HEK293T (cell line): ENCODE data around the gene TTLL6.
"Not testable (repeated sequence)": the region's sequence is repeated elsewhere in the genome, so short reads cannot be mapped to it uniquely, and the experiment has no call there.

Experiments
- CTCF ChIA-PET: fragments of 350-600 bp; formaldehyde crosslinking; extraction: SDS; loops from one replicate; lab custom pipeline; 2021; ENCODE audit warnings: antibody characterized with exemption, inconsistent platforms; lab: Yijun Ruan, JAX
- POLR2A ChIA-PET: fragments of 350-600 bp; formaldehyde crosslinking; extraction: SDS; loops from one replicate; lab custom pipeline; 2020; ENCODE audit warnings: antibody characterized with exemption, inconsistent platforms; lab: Yijun Ruan, JAX
- DNase-seq: peaks from one replicate; pipeline ENCODE4 v3.0.0; 2012; ENCODE audit warnings: mixed read lengths; ENCODE audit errors: extremely low spot score
- ARNT ChIP-seq: fragments of 450-650 bp; IDR thresholded peaks from 2 replicates; pipeline ENCODE4 v1.6.1; 2017; ENCODE audit warnings: mild to moderate bottlenecking
- BHLHE40 ChIP-seq: fragments of 450-650 bp; IDR thresholded peaks from 2 replicates; pipeline ENCODE4 v1.6.1; 2016; ENCODE audit warnings: mild to moderate bottlenecking, moderate library complexity, borderline replicate concordance
- CTBP1 ChIP-seq: fragments of 450-650 bp; IDR thresholded peaks from 2 replicates; pipeline ENCODE4 v1.6.1; 2016; ENCODE audit warnings: borderline replicate concordance
- ELF4 ChIP-seq: fragments of 450-650 bp; IDR thresholded peaks from 2 replicates; pipeline ENCODE4 v1.6.1; 2017; ENCODE audit warnings: antibody characterized with exemption
- FOXA1 ChIP-seq: fragments of 450-650 bp; IDR thresholded peaks from 2 replicates; pipeline ENCODE4 v1.6.1; 2016; ENCODE audit warnings: mild to moderate bottlenecking
- FOXK2 ChIP-seq: fragments of 450-650 bp; IDR thresholded peaks from 2 replicates; pipeline ENCODE4 v1.6.1; 2016; ENCODE audit warnings: mild to moderate bottlenecking
- FOXM1 ChIP-seq: fragments of 450-650 bp; IDR thresholded peaks from 2 replicates; pipeline ENCODE4 v1.6.1; 2017; ENCODE audit warnings: mild to moderate bottlenecking, borderline replicate concordance
- HDGF ChIP-seq: fragments of 450-650 bp; IDR thresholded peaks from 2 replicates; pipeline ENCODE4 v1.6.1; 2017; ENCODE audit warnings: antibody characterized with exemption, borderline replicate concordance
- L3MBTL2 ChIP-seq: fragments of 450-650 bp; conservative IDR thresholded peaks from 2 replicates; pipeline ENCODE4 v1.6.1; 2016; ENCODE audit warnings: mild to moderate bottlenecking
- LEF1 ChIP-seq: fragments of 450-650 bp; IDR thresholded peaks from 2 replicates; pipeline ENCODE4 v1.6.1; 2017; ENCODE audit warnings: mild to moderate bottlenecking, borderline replicate concordance
- NFRKB ChIP-seq: fragments of 450-650 bp; IDR thresholded peaks from 2 replicates; pipeline ENCODE4 v1.6.1; 2016; ENCODE audit warnings: mild to moderate bottlenecking, moderate library complexity
- PKNOX1 ChIP-seq: fragments of 450-650 bp; IDR thresholded peaks from 2 replicates; pipeline ENCODE4 v1.6.1; 2016
- SP1 ChIP-seq: fragments of 450-650 bp; IDR thresholded peaks from 2 replicates; pipeline ENCODE4 v1.6.1; 2017
- SUZ12 ChIP-seq: fragments of 450-650 bp; IDR thresholded peaks from 2 replicates; pipeline ENCODE4 v1.6.1; 2016; ENCODE audit warnings: mild to moderate bottlenecking
- TARDBP ChIP-seq: fragments of 450-650 bp; IDR thresholded peaks from 2 replicates; pipeline ENCODE4 v1.6.1; 2016
- ZNF384 ChIP-seq: fragments of 450-650 bp; IDR thresholded peaks from 2 replicates; pipeline ENCODE4 v1.6.1; 2016

The TTLL6 gene

DNA sequence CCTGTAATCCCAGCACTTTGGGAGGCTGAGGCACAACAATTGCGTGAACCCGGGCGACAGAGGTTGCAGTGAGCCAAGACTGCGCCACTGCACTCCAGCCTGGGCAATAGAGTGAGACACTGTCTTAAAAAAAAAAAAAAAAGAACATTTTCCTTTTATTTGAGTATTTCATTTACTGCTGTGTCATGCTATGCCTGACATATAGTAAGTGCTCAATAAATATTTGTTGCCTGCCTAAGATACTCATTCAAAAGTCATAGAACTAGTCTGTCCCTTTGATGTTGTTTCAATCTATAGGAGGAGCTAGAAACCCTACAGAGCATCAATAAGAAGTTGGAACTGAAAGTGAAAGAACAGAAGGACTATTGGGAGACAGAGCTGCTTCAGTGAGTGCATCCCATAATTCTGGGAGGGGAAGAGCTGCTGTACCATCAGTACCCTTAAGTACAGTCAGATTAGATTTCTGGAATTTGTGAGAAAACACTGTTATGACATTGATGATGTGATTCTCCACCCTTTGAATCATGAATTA, 33.8 kb upstream of the TTLL6 start:
- ChIA-PET CTCF (interaction anchor here (1.0 kb wide), 1 partner anchor 14 kb away, joined by 3 read pairs; no protein-coding TSS in a partner anchor), POLR2A (no interaction called here)
- TF ChIP-seq FOXK2, result no peak
- no peak for TF ChIP-seq NFRKB
- TF ChIP-seq ELF4, result no peak
- TF ChIP-seq L3MBTL2, result no peak
- no peak for DNase-seq

DNA sequence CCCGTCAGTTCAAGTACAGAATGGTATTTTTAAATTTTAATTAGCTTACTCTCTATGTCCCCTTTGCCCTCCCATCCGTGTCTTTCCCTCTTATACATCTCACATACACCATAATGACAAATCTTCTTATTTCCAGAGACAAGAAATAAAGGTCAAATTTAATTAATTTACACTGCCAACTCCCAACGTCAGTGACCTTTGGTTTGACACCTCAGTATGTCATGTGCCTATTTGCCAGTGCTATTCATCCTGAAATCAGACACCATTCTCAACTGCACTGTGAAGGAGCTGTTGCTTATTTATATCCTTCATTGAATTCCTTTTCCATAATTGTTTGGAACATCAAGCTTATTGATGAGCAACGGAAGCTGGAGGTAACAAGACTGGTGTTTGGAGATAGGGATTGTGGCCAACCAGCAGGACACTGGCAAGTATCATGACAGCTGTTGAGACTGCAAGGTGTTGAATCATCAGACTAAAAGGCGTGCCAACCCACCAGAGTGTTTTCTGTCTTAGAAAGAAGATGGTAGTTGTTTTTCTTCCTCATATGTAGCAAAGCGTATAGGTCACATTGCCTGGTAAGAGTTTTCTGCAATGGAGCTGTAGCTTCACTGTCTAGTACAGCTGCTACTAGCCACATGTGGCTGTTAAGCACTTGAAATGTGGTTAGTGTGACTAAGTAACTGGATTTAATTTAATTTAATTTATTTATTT, 26.3 kb upstream of the TTLL6 start:
- CTCF ChIA-PET, result no interaction called here
- no peak for TF ChIP-seq SP1
- POLR2A ChIA-PET, result no interaction called here
- DNase-seq, result no peak

GRCh38 chr17:48842746-48843145, 25.7 kb upstream of the TTLL6 start:
- DNase-seq, result no peak
- TF ChIP-seq TARDBP (no peak), FOXK2 (no peak), CTBP1 (no peak), SP1 (no peak), PKNOX1 (no peak), SUZ12 (no peak), ELF4 (no peak), L3MBTL2 (no peak), LEF1 (no peak), ZNF384 (no peak), BHLHE40 (no peak), FOXA1 (no peak), HDGF (no peak), FOXM1 (no peak)
- CTCF ChIA-PET, result no interaction called here
- POLR2A ChIA-PET, result no interaction called here

GRCh38 chr17:48841395-48841831, 24.4 kb upstream of the TTLL6 start:
- DNase-seq, result no peak
- POLR2A ChIA-PET, result no interaction called here
- CTCF ChIA-PET, result no interaction called here
- TF ChIP-seq BHLHE40 (no peak), ELF4 (no peak), FOXM1 (no peak), LEF1 (no peak), TARDBP (no peak), HDGF (no peak), PKNOX1 (no peak), SUZ12 (no peak), SP1 (no peak), ARNT (no peak), FOXK2 (no peak), ZNF384 (no peak)

DNA sequence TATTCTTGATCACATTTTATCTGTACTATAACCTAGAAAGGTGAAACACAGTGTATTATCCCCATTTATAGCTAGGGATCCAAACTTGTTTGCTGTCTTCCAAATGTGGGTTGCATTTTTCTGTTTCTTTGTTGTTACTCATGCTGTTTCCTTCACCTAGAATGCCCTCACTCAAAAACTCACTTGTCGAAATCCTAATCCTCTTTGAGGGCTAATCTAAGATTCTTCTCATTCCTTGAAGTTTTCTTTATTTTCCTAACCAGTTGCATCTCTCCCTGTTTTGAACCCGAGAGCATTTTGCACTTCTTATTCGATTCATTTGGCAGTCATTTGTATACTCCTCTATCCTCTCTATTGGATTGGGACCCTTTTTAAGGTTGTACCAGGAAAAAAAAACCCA, 23.4 kb upstream of the TTLL6 start:
- ChIA-PET POLR2A (interaction anchor here (1.3 kb wide), 1 partner anchor 9 kb away, joined by 4 read pairs; no protein-coding TSS in a partner anchor), CTCF (interaction anchor here (1.1 kb wide), 1 partner anchor 44 kb away, joined by 3 read pairs; no protein-coding TSS in a partner anchor)
- TF ChIP-seq LEF1, result no peak
- no peak for TF ChIP-seq FOXA1
- no peak for TF ChIP-seq ARNT
- no peak for TF ChIP-seq SUZ12
- no peak for TF ChIP-seq TARDBP
- no peak for TF ChIP-seq ZNF384
- no peak for TF ChIP-seq CTBP1
- TF ChIP-seq HDGF, result no peak
- TF ChIP-seq SP1, result no peak
- TF ChIP-seq BHLHE40, result no peak
- no peak for TF ChIP-seq ELF4
- TF ChIP-seq FOXM1, result no peak
- TF ChIP-seq NFRKB, result no peak
- no peak for TF ChIP-seq L3MBTL2
- no peak for DNase-seq

DNA sequence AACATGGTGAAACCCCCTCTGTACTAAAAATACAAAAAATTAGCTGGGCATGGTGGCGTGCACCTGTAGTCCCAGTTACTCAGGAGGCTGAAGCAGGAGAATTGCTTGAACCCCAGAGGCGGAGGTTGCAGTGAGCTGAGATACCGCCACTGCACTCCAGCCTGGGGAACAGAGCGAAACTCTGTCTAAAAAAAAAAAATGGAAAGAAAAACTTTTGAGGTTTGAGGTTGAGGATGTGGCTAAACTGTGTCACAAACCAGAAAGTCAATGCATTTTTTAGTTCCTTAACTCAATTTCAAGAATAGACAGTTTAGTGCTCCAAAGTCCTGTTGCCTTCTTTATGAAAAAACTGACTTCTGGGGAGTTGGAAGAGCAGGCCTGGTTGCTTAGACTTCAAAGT, 20.4 kb upstream of the TTLL6 start:
- CTCF ChIA-PET, result interaction anchor here (0.9 to 1.3 kb wide), 2 partner anchors 41 to 42 kb away, joined by 3 to 4 read pairs; no protein-coding TSS in a partner anchor
- DNase-seq, POLR2A ChIA-PET: not testable (repeated sequence)

- TF ChIP-seq LEF1, result no peak
- TF ChIP-seq HDGF, result no peak
- no peak for TF ChIP-seq FOXA1
- TF ChIP-seq PKNOX1, result no peak
- TF ChIP-seq SP1, result no peak
- no peak for TF ChIP-seq L3MBTL2
- TF ChIP-seq ZNF384, result no peak
- no peak for TF ChIP-seq CTBP1
- no peak for TF ChIP-seq FOXM1
- no peak for TF ChIP-seq SUZ12
- CTCF ChIA-PET, result interaction anchor here (0.8 to 1.0 kb wide), 2 partner anchors 15 to 22 kb away, joined by 3 to 5 read pairs; no protein-coding TSS in a partner anchor
- POLR2A ChIA-PET, result no interaction called here
- no peak for DNase-seq
These were observed 18.9 kb upstream of the TTLL6 start for GRCh38 chr17:48835971-48836370.
